ENCODE results near the gene AGXT.

Gene AGXT

DNA sequence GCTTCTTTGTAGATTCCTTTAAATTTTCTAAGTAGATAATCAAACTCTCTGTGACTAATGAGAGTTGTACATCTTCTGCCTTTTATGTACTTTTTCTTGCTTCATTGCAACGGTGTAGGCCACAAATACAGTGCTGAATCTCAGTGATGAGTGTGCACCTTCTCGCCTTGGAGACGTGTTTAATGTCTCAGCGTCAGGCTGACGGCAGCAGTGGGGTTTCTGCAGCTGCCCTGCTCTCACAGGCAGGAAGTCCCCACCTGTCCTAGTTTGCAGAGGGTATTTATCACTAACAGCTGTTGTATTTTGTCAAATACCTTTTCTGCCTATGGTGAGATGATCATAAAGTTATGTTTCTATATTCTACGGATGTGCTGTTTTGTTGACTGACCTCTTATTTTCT, 13.3 kb downstream of the AGXT start:
- TF ChIP-seq POLR2AphosphoS5 (IDR thresholded peaks at IDR 0.05; ENCODE audit: low read depth, low read length): no peak
- no peak for TF ChIP-seq FOXP2 (optimal IDR thresholded peaks at IDR 0.05; ENCODE audit: borderline replicate concordance, extremely low read depth, extremely low read length, insufficient read depth)
- TF ChIP-seq TAF1 (IDR thresholded peaks at IDR 0.05; ENCODE audit: borderline replicate concordance, insufficient read depth, low read length): no peak
- TF ChIP-seq SIN3A (IDR thresholded peaks at IDR 0.05; ENCODE audit: borderline replicate concordance, insufficient read depth, low read length): no peak
- TF ChIP-seq, protein P1, sequence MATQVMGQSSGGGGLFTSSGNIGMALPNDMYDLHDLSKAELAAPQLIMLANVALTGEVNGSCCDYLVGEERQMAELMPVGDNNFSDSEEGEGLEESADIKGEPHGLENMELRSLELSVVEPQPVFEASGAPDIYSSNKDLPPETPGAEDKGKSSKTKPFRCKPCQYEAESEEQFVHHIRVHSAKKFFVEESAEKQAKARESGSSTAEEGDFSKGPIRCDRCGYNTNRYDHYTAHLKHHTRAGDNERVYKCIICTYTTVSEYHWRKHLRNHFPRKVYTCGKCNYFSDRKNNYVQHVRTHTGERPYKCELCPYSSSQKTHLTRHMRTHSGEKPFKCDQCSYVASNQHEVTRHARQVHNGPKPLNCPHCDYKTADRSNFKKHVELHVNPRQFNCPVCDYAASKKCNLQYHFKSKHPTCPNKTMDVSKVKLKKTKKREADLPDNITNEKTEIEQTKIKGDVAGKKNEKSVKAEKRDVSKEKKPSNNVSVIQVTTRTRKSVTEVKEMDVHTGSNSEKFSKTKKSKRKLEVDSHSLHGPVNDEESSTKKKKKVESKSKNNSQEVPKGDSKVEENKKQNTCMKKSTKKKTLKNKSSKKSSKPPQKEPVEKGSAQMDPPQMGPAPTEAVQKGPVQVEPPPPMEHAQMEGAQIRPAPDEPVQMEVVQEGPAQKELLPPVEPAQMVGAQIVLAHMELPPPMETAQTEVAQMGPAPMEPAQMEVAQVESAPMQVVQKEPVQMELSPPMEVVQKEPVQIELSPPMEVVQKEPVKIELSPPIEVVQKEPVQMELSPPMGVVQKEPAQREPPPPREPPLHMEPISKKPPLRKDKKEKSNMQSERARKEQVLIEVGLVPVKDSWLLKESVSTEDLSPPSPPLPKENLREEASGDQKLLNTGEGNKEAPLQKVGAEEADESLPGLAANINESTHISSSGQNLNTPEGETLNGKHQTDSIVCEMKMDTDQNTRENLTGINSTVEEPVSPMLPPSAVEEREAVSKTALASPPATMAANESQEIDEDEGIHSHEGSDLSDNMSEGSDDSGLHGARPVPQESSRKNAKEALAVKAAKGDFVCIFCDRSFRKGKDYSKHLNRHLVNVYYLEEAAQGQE (IDR thresholded peaks at IDR 0.05; ENCODE audit: insufficient read depth in 1 of 2, low read depth in 2 of 2, low read length in 2 of 2): no peak

DNA sequence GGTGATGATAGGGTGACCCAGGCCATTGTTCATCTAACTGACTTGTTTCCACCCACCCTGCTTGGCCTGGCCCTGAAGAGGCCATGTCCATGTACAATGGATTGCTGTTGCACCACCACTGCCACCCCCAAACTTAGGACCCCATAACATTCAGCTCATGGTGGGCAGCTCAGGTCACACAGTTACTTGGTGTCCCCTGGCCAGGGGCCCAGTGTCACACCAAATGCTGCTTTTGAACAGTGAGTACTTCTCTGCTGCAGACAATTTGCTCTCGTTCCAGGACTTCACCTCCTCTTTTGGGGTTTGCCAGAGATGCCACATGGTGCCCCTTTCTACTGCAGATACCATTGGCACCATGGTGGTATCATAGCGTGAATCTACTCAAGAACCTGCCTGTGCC, 15.6 kb downstream of the AGXT start:
- no peak for TF ChIP-seq POLR2AphosphoS5 (IDR thresholded peaks at IDR 0.05; ENCODE audit: low read depth, low read length)
- no peak for TF ChIP-seq SIN3A (IDR thresholded peaks at IDR 0.05; ENCODE audit: borderline replicate concordance, insufficient read depth, low read length)
- TF ChIP-seq, protein P1 (IDR thresholded peaks at IDR 0.05; ENCODE audit: insufficient read depth in 1 of 2, low read depth in 2 of 2, low read length in 2 of 2): no peak
- no peak for TF ChIP-seq TAF1 (IDR thresholded peaks at IDR 0.05; ENCODE audit: borderline replicate concordance, insufficient read depth, low read length)
- no peak for TF ChIP-seq FOXP2 (optimal IDR thresholded peaks at IDR 0.05; ENCODE audit: borderline replicate concordance, extremely low read depth, extremely low read length, insufficient read depth)

DNA sequence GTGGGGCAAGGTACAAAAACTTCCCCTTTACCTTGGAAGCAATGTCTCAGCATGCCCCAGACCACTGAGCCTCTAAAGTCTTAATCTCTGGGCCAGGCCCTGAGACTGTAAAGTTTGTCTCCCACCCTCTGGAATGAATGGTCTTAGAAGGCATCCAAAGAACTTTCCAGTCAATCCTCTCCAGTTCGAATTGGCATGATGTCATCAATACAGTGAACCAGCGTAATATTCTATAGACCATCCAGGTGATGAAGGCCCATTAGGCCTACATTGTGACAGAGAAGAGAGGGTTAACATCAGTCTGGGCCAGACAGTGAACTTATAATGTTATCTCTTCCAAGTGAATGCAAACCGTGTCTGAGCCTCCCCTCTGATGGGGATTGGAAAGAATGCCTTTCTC, 16.1 kb downstream of the AGXT start:
- TF ChIP-seq, protein P1 (IDR thresholded peaks at IDR 0.05; ENCODE audit: insufficient read depth in 1 of 2, low read depth in 2 of 2, low read length in 2 of 2): no peak
- TF ChIP-seq TAF1 (IDR thresholded peaks at IDR 0.05; ENCODE audit: borderline replicate concordance, insufficient read depth, low read length) (no peak), SIN3A (IDR thresholded peaks at IDR 0.05; ENCODE audit: borderline replicate concordance, insufficient read depth, low read length) (no peak)

DNA sequence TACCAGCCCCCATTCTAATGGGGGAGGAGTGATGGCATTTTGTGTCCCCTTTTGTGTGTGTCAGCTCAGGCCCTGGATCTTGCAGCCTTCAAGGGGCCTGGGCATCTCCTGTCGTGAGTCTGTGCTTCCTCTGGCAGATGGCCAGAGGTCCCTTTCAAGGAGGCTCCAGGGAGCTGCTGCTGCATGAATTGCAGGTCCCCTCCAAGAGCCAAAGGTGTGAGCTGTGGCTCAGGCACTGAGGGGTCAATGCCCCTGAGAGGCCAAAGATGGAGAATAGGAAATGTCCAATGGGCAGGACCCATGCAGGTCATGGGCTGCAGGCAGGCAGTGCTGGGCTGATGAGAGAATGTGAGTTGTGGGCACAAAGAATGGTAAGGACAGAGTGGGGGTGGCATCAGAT, 16.9 kb downstream of the AGXT start:
- no peak for TF ChIP-seq SIN3A (IDR thresholded peaks at IDR 0.05; ENCODE audit: borderline replicate concordance, insufficient read depth, low read length)
- TF ChIP-seq POLR2AphosphoS5 (IDR thresholded peaks at IDR 0.05; ENCODE audit: low read depth, low read length): no peak
- no peak for TF ChIP-seq TAF1 (IDR thresholded peaks at IDR 0.05; ENCODE audit: borderline replicate concordance, insufficient read depth, low read length)
- no peak for TF ChIP-seq FOXP2 (optimal IDR thresholded peaks at IDR 0.05; ENCODE audit: borderline replicate concordance, extremely low read depth, extremely low read length, insufficient read depth)

DNA sequence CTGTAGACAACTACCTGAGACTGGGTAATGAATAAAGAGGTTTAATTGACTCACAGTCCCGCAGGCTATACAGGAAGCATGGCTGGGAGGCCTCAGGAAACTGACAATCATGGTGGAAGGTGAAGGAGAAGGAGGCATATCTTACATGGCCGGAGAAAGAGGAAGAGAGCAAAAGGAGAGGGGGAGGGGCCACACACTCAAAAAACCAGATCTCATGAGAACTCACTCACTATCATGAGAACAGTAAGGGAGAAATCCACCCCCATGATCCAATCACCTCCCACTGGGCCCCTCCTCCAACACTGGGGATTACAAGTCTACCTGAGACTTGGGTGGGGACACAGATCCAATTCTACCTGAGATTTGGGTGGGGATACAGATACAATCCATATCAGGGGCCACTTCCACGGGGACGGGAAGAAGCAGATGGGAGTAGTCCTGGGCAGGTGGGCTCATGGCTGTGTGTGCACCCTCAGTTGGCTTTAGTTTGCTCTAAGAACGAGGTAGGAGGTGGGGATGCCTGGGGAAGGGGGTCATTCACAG, 17.5 kb downstream of the AGXT start:
- TF ChIP-seq POLR2AphosphoS5 (IDR thresholded peaks at IDR 0.05; ENCODE audit: low read depth, low read length) (no peak), SIN3A (IDR thresholded peaks at IDR 0.05; ENCODE audit: borderline replicate concordance, insufficient read depth, low read length) (no peak), TAF1 (IDR thresholded peaks at IDR 0.05; ENCODE audit: borderline replicate concordance, insufficient read depth, low read length) (no peak), FOXP2 (optimal IDR thresholded peaks at IDR 0.05; ENCODE audit: borderline replicate concordance, extremely low read depth, extremely low read length, insufficient read depth) (no peak)
- TF ChIP-seq, protein P1 (IDR thresholded peaks at IDR 0.05; ENCODE audit: insufficient read depth in 1 of 2, low read depth in 2 of 2, low read length in 2 of 2): no peak
